ENCODE measurements around the gene DYNC1H1. TPM values are rescaled to one million over a fixed set of nuclear protein-coding genes. Genes with fewer than 3 reads are reported as not detected.

DYNC1H1 gene
- total RNA-seq, 1 experiment from 2014 or later, result 606 TPM

GRCh38 chr14:101916816-101917412, 47.5 kb upstream of the DYNC1H1 start:
- peaks cover 7% of the 10 kb centered on the region; the same call in 1 of the 2 replicates for H3K36me3 ChIP-seq (ENCODE audit: low read depth, low read length)
- no peaks in the 10 kb centered on the region for H3K4me1 ChIP-seq (ENCODE audit: insufficient read depth, low read length)
- H3K9me2 ChIP-seq (replicated peaks; ENCODE audit: low read length), result no peaks in the 10 kb centered on the region
- H3K4me3 ChIP-seq (ENCODE audit: low read length), result no peak overlapping the region
- intact Hi-C loops (cut with micrococcal nuclease), result no loop called here
- no peak for TF ChIP-seq EZH2phosphoT487 (IDR thresholded peaks at IDR 0.05; ENCODE audit: borderline replicate concordance, low read length)
- no peak for TF ChIP-seq EZH2 (IDR thresholded peaks at IDR 0.05; ENCODE audit: low read length, unreplicated experiment)
- TF ChIP-seq CTCF (conservative IDR thresholded peaks at IDR 0.05; ENCODE audit: low read depth, low read length), result no peak
- POLR2A ChIA-PET (ENCODE audit: unreplicated experiment), result no interaction called here
- DNase-seq (no peak), ATAC-seq (no peak)
- H3K27me3 ChIP-seq (ENCODE audit: low read length), result no peaks in the 10 kb centered on the region
- H3K79me2 ChIP-seq (ENCODE audit: low read length), result no peaks in the 10 kb centered on the region
- no peaks in the 10 kb centered on the region for H3F3A ChIP-seq (ENCODE audit: low read length, unreplicated experiment)
- no peak overlapping the region for H3K9ac ChIP-seq (ENCODE audit: low read length)
- H2AFZ ChIP-seq (ENCODE audit: low read length), result no peak overlapping the region
- BruUV-seq (replicated peaks), result no TSS peak
- CTCF ChIA-PET, result no interaction called here
- H3K9me3 ChIP-seq (ENCODE audit: low read length), result no peaks in the 10 kb centered on the region
- no peak overlapping the region for H3K27ac ChIP-seq (ENCODE audit: low read length)
- no peak overlapping the region for H3K4me2 ChIP-seq (ENCODE audit: low read length)
- no peaks in the 10 kb centered on the region for H4K20me1 ChIP-seq (ENCODE audit: low read length)

GRCh38 chr14:101917413-101918017, 46.9 kb upstream of the DYNC1H1 start:
- H3K27ac ChIP-seq (ENCODE audit: low read length), result no peak overlapping the region
- H4K20me1 ChIP-seq (ENCODE audit: low read length), result no peaks in the 10 kb centered on the region
- ATAC-seq (no peak), DNase-seq (no peak)
- no peak overlapping the region for H2AFZ ChIP-seq (ENCODE audit: low read length)
- no peak for TF ChIP-seq EZH2phosphoT487 (IDR thresholded peaks at IDR 0.05; ENCODE audit: borderline replicate concordance, low read length)
- no peaks in the 10 kb centered on the region for H3K9me2 ChIP-seq (replicated peaks; ENCODE audit: low read length)
- POLR2A ChIA-PET (ENCODE audit: unreplicated experiment), result no interaction called here
- H3F3A ChIP-seq (ENCODE audit: low read length, unreplicated experiment), result no peaks in the 10 kb centered on the region
- no peak overlapping the region for H3K9ac ChIP-seq (ENCODE audit: low read length)
- intact Hi-C loops (cut with micrococcal nuclease), result no loop called here
- H3K4me3 ChIP-seq (ENCODE audit: low read length), result no peak overlapping the region
- H3K27me3 ChIP-seq (ENCODE audit: low read length), result no peaks in the 10 kb centered on the region
- peaks cover 7% of the 10 kb centered on the region; the same call in 1 of the 2 replicates for H3K36me3 ChIP-seq (ENCODE audit: low read depth, low read length)
- H3K4me2 ChIP-seq (ENCODE audit: low read length), result no peak overlapping the region
- BruUV-seq (replicated peaks), result no TSS peak
- CTCF ChIA-PET, result no interaction called here
- H3K4me1 ChIP-seq (ENCODE audit: insufficient read depth, low read length), result no peaks in the 10 kb centered on the region
- no peaks in the 10 kb centered on the region for H3K9me3 ChIP-seq (ENCODE audit: low read length)
- H3K79me2 ChIP-seq (ENCODE audit: low read length), result no peaks in the 10 kb centered on the region

GRCh38 chr14:101918065-101918989, 46.0 kb upstream of the DYNC1H1 start:
- Histone ChIP-seq H3K4me1 (ENCODE audit: insufficient read depth, low read length) (no peaks in the 10 kb centered on the region), H2AFZ (ENCODE audit: low read length) (no peak overlapping the region), H3K4me2 (ENCODE audit: low read length) (no peak overlapping the region), H3K4me3 (ENCODE audit: low read length) (no peak overlapping the region), H4K20me1 (ENCODE audit: low read length) (no peaks in the 10 kb centered on the region), H3K36me3 (ENCODE audit: low read depth, low read length) (0 out of 2 replicates have a peak, but pooled peaks cover 4% of the 10 kb centered on the region), H3K9ac (ENCODE audit: low read length) (no peak overlapping the region), H3K9me2 (replicated peaks; ENCODE audit: low read length) (no peaks in the 10 kb centered on the region), H3K79me2 (ENCODE audit: low read length) (no peaks in the 10 kb centered on the region), H3K9me3 (ENCODE audit: low read length) (no peaks in the 10 kb centered on the region), H3K27ac (ENCODE audit: low read length) (no peak overlapping the region), H3F3A (ENCODE audit: low read length, unreplicated experiment) (no peaks in the 10 kb centered on the region), H3K27me3 (ENCODE audit: low read length) (no peaks in the 10 kb centered on the region)
- POLR2A ChIA-PET (ENCODE audit: unreplicated experiment), result no interaction called here
- no peak for DNase-seq
- intact Hi-C loops (cut with micrococcal nuclease), result no loop called here
- TF ChIP-seq EZH2phosphoT487 (IDR thresholded peaks at IDR 0.05; ENCODE audit: borderline replicate concordance, low read length) (no peak), EZH2 (IDR thresholded peaks at IDR 0.05; ENCODE audit: low read length, unreplicated experiment) (no peak), CTCF (conservative IDR thresholded peaks at IDR 0.05; ENCODE audit: low read depth, low read length) (no peak)
- no TSS peak for BruUV-seq (replicated peaks)
- ATAC-seq, result no peak
- CTCF ChIA-PET, result no interaction called here
